Pancreas (tissue), 10 donors: ENCODE data around the gene MAN2A2. TPM values are rescaled to one million over a fixed set of nuclear protein-coding genes. Genes with fewer than 3 reads are reported as not detected.
A peak's percentile ranks its signal among the peaks of the same experiment; 100 is the strongest.

Experiments
- ATAC-seq, 4 donors: fragments of 200-7000 bp; cut with Tn5 transposase; one replicate each; pipeline versions ENCODE4 v1.8.0 to v1.9.1; 2020; ENCODE audit warnings: mild to moderate bottlenecking in 4 of 4, moderate library complexity in 4 of 4
- DNase-seq, 6 donors: peaks; one replicate each; pipeline ENCODE4 v3.0.0-alpha.2; 2020
- FAIRE-seq: peaks from 2 replicates; lab custom pipeline; 2012; peaks lifted over from hg19 to GRCh38; lab: Jason Lieb, UNC
- H3K27ac ChIP-seq, 4 donors: fragments of 200-600 bp; sonication (generic); 1 replicate in 3 of 4; 2 replicates in 1 of 4; pipeline versions ENCODE4 v1.5.0 to v1.8.0; 2020
- H3K27me3 ChIP-seq, 4 donors: fragments of 200-600 bp; one replicate each; pipeline ENCODE4 v1.8.0; 2021
- H3K36me3 ChIP-seq, 3 donors: fragments of 200-600 bp; sonication (generic) in 1 of 3; one replicate each; pipeline versions ENCODE4 v1.5.0 to v1.8.0; 2020 to 2021
- H3K4me1 ChIP-seq, 3 donors: fragments of 200-600 bp; one replicate each; pipeline ENCODE4 v1.8.0; 2021
- H3K4me3 ChIP-seq, 4 donors: fragments of 200-600 bp; sonication (generic) in 2 of 4; one replicate each; pipeline versions ENCODE4 v1.5.0 to v1.8.0; 2020 to 2021
- H3K9me3 ChIP-seq, 4 donors: fragments of 200-600 bp; one replicate each; pipeline ENCODE4 v1.8.0; 2021
- WGBS, 2 donors: extraction: QIAGEN DNeasy Blood & Tissue Kit; methylation state at CpG; one replicate each; pipeline ENCODE4 v1.1.7; 2013; 5-methylcytosine and 5-hydroxymethylcytosine counted together
- intact Hi-C, 3 donors: fragments of 100-400 bp; cut with DNase I; formaldehyde crosslinking; loops; one replicate each; pipeline versions ENCODE4 v1.11.1 to v1.14.2; 2022
- polyA plus RNA-seq, 2 donors: library from polyadenylated mRNA; stranded (reverse); fragments of 200-250 nt; gene quantifications; one replicate each; pipeline ENCODE4 v1.2.3, GENCODE V29; 2013
- total RNA-seq, 6 donors: library from RNA; stranded (reverse); fragmentation: NEBNext Ultra II Directional in 4 of 6; extraction: Animal tissue kit (Norgen Biotek cat#: 25700) in 4 of 6; gene quantifications; one replicate each; pipeline versions ENCODE4 v1.2.1 to v1.2.4, GENCODE V29; 2021 to 2023
- TF ChIP-seq, protein P1 (sequence below), 4 donors: fragments of 200-600 bp; sonication (generic) in 3 of 4; IDR thresholded peaks; one replicate each; pipeline versions ENCODE4 v1.5.0 to v1.8.0; 2021; ENCODE audit warnings: antibody characterized with exemption in 4 of 4
- donor health status: healthy with polysubstance abuse.
- donor health status: DM: no; HTN: no; CAD: no; lungs with moderate emphysema.
- donor health status: DM: no; HTN: no; CAD: no.
- donor health status: control.
- donor health status: control.
- donor health status: Bipolar disorder and iron deficiency.
- donor health status: DM: yes; HTN: yes; CAD: no.
- donor health status: DM: no; HTN: no; CAD: no.
- donor health status: DM: no; HTN: no; CAD: no.
- donor health status: DM: yes; HTN: yes; CAD: no.

MAN2A2 gene
- total RNA-seq (10 to 100 TPM; 56.6 to 88.2 (median 67.7) TPM), polyA plus RNA-seq (100 to 1,000 TPM in 1 of 2 donors, 10 to 100 TPM in 1; 57.2 to 118 TPM)

GRCh38 chr15:90902840-90903732 is at the start of gene MAN2A2:
Gene MAN2A2 (plus strand): TSS chr15:90903302. CDS start chr15:90904208, 906 bp downstream.
- DNase-seq (peak; percentile 87 to 95 (median 92)), FAIRE-seq (no peak), ATAC-seq (peak; percentile 67 to 75 (median 72))
- intact Hi-C loops = no loop called here
- Histone ChIP-seq H3K9me3 (no peaks in the 10 kb centered on the region), H3K27me3 (no peaks in the 10 kb centered on the region), H3K36me3 (peaks cover 0 to 12% (median 10%) of the 10 kb centered on the region in 3 donors), H3K4me3 (peak within 1 kb of the TSS; percentile 51 to 82 (median 61)), H3K27ac (peak within 1 kb of the TSS; percentile 80 to 93 (median 92)), H3K4me1 (peaks cover 10 to 41% (median 22%) of the 10 kb centered on the region in 3 donors)
- WGBS, 2 donors = 0% methylated on average over 55 to 81 of the region's 81 CpGs
- TF ChIP-seq, protein P1, sequence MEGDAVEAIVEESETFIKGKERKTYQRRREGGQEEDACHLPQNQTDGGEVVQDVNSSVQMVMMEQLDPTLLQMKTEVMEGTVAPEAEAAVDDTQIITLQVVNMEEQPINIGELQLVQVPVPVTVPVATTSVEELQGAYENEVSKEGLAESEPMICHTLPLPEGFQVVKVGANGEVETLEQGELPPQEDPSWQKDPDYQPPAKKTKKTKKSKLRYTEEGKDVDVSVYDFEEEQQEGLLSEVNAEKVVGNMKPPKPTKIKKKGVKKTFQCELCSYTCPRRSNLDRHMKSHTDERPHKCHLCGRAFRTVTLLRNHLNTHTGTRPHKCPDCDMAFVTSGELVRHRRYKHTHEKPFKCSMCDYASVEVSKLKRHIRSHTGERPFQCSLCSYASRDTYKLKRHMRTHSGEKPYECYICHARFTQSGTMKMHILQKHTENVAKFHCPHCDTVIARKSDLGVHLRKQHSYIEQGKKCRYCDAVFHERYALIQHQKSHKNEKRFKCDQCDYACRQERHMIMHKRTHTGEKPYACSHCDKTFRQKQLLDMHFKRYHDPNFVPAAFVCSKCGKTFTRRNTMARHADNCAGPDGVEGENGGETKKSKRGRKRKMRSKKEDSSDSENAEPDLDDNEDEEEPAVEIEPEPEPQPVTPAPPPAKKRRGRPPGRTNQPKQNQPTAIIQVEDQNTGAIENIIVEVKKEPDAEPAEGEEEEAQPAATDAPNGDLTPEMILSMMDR (IDR thresholded peaks at IDR 0.05) = no peak

DNA sequence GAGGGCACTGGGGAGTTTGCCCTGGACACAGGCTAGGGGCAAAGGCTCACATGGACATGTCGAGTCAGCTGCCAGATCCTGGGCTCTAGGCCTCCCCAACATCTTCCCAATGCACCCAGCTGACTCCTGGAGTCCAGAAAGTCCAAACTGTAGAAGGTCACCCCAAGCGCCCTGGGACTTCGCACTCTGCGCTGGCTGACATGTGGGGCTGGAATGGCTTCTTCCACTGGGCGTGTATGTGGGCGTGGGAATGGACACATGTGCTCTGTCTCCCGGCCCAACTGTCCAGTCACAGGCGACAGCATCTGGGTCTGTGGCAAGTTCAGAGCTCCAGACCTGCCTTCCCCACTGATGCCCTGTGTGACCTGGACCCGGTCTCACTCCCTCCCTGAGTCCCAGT is 48.0 kb upstream of the MAN2A2 start:
- ATAC-seq (peak; percentile 20 to 60 (median 42)), FAIRE-seq (no peak), DNase-seq (peak in 2 of 6 donors; percentile 39 to 59)
- Histone ChIP-seq H3K27me3 (no peaks in the 10 kb centered on the region), H3K4me1 (peaks cover 0 to 11% (median 7%) of the 10 kb centered on the region in 3 donors), H3K4me3 (no peak overlapping the region), H3K27ac (no peak overlapping the region), H3K36me3 (no peaks in the 10 kb centered on the region), H3K9me3 (no peaks in the 10 kb centered on the region)
- 61% methylated on average over 9 of the region's 9 CpGs for WGBS, 2 donors
- TF ChIP-seq, protein P1 (IDR thresholded peaks at IDR 0.05) = no peak
- intact Hi-C loops = no loop called here

GRCh38 chr15:90857337-90857736 is 45.8 kb upstream of the MAN2A2 start:
- Histone ChIP-seq H3K4me3 (no peak overlapping the region), H3K4me1 (peaks cover 6 to 27% (median 20%) of the 10 kb centered on the region in 3 donors), H3K27ac (no peak overlapping the region), H3K36me3 (no peaks in the 10 kb centered on the region), H3K9me3 (no peaks in the 10 kb centered on the region), H3K27me3 (no peaks in the 10 kb centered on the region)
- FAIRE-seq = no peak
- DNase-seq = no peak
- WGBS, 2 donors = 88 to 94% methylated on average over 8 of the region's 8 CpGs
- intact Hi-C loops = no loop called here
- TF ChIP-seq, protein P1 (IDR thresholded peaks at IDR 0.05) = no peak
- no peak for ATAC-seq

GRCh38 chr15:90857883-90858443 is 45.1 kb upstream of the MAN2A2 start:
- H3K9me3 ChIP-seq = no peaks in the 10 kb centered on the region
- no peaks in the 10 kb centered on the region for H3K36me3 ChIP-seq
- H3K4me1 ChIP-seq = peaks cover 6 to 30% (median 20%) of the 10 kb centered on the region in 3 donors
- TF ChIP-seq, protein P1 (IDR thresholded peaks at IDR 0.05) = no peak
- no peaks in the 10 kb centered on the region for H3K27me3 ChIP-seq
- DNase-seq (no peak), FAIRE-seq (no peak), ATAC-seq (no peak)
- no peak overlapping the region for H3K4me3 ChIP-seq
- no peak overlapping the region for H3K27ac ChIP-seq
- 82 to 87% methylated on average over 8 of the region's 8 CpGs for WGBS, 2 donors
- intact Hi-C loops = no loop called here
